ENCODE results near the gene SLC41A3. TPM values are rescaled to one million over a fixed set of nuclear protein-coding genes. Genes with fewer than 3 reads are reported as not detected.

SLC41A3 gene
- total RNA-seq: 33.7 and 76.7 TPM in 2 replicates

DNA sequence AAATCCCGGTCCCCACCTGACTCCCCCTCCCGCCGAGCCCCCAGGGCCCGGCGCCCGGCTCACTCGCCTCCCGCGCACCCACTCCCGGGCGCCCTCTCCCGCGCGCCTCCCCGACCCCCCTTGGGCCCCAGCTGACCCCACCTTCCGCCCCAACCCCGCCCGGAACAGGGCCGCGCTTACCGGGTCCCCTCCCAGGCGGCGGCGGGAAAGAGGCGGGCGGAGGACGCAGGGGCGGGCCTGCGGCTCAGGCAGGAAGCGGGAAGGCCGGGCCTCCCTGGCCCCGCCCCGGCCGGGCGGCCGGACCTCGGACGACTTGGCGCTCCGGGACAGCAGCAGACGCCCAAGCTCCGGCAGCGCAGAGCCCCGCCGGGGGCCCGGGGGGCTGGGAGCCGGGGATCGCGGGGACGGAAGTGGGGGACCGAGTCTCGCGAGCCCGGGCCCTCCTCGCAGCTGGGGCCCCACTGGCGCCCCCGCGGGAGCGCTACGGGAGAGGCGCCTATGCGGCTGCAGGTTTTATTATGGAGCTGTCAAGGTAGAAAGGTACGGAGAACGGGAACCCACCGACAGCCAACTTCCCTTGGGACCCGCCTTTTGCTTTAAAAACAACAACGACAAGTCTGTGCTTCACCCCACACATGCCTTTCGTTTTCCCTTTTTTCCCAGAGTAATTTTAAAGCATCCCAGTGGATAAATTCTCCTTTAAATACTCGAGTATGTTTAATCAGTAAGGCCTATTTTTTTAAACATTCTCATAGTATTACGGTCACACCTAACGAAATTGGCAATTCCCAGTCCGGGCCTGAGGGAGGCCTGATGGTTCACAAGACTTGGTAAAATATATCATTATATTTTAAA lies at the start of gene SLC41A3:
Gene SLC41A3 (minus strand): TSS at position 212 of the 855 bp plus-strand sequence. CDS start 15,905 bp downstream, outside the sequence.

DNA sequence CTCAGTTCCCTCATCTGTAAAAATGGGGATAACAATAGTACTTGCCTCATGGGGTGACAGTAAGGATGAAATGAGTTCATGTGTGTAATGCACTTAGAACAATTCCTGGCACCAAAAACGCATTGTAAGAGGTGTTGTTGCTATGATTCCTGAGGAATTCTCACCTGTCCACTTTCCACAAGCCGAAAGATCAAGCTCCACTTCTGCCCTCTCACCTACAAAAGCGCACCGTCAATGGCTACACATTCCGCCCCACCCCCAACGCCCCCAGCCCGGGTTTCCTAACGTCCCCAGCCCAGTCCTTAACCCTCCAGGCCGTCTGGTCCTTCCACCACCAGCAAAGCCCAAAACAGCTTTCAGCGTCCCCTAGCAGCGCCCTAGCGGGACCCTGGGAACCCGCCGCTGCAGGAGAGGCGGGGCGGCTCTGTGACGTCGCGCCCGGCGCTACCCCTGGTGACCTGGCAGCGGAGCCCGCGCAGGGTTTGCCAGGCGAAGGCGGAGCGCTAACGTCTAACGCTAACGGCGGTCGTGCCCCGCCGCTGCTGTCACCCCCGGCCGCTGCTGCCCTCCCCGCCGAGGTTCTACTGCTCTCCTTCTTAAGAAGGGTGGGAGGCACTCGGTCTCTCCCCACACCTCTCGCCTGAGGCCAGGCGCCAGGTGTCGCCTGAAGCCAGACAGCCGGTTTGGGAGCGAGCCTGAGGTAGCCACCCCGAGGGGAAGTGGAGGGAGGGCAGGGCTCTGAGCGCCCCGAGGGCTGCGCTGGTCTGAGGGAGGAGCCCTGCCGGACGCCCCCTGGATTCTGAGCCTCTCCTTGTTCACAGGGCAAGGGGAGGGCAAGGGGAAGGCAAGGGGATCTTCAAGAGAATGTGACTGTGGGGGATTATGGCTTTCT lies 115.0 kb downstream of the SLC41A3 start, which contains the start of gene ROPN1B:
Gene ROPN1B (plus strand): TSS at position 478 of the 892 bp plus-strand sequence. CDS start 2,877 bp downstream, outside the sequence.

Other genes starting within 250 kb of the SLC41A3 start
- gene ROPN1B, start 114.9 kb downstream of the SLC41A3 start, total RNA-seq: not detected in 2 replicates
- gene ALDH1L1, start 96.5 kb upstream of the SLC41A3 start, total RNA-seq: 2.1 and 4.8 TPM in 2 replicates